ENCODE data around the gene MRPS10.
"Not testable (repeated sequence)": the region's sequence is repeated elsewhere in the genome, so short reads cannot be mapped to it uniquely, and the experiment has no call there.

MRPS10 gene

DNA sequence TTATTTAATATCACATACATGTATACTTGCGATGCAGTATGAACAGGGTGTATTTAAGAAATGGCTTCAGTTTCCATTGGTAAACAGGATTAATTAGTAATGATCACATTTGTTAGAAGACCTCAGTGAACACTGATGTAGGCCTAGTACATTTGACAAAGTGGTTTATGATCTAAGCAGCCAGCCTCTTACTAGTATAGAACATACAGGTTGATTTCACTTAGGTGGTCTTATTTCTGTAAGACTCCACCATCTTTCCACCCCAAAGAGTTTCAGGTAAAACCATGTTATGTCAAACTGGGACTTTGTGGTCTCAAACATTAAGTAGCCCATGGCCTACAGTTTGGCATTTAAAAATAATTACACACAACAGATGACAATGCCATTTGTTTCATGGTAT lies 20.2 kb upstream of the MRPS10 start:
- DNase-seq (ENCODE audit: low read depth), result no peak

DNA sequence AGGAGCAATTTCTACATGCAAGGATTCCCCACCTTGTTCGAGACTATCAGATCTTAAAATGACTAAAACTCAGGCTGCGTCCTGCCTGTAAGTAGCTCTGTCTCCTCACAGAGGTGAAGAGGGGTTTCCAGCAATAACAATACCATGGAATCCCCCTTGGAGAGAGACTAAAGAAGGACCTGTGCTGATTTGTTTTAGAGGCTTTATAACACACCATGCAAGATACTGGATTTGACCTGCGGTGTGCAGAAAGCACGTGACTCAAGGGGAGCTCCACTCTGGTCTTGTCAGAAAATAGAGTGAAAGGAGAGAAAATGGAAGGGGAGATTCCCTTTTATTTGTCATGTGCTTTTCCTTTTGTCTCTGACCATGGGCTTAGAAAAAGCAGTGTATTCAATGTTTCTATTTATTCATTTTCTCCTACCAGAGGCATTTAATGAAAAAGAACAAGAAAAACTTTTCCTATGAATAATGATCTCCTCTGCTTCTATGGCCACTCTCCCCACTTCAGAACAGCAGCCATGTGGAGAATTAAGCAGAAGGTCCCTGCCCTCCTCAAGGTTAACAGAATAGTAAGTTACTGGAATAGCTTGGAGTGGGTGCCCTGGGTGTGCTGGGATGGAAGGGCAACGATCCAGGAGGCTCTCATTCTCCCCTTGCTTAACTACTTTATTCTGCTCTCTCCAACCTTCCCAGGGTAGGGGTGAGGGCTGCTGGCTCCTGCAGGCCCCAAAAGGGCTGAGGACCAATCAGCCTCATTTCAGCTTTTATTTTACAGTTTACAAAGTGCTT lies 19.2 kb upstream of the MRPS10 start:
- no peak for DNase-seq (ENCODE audit: low read depth)

DNA sequence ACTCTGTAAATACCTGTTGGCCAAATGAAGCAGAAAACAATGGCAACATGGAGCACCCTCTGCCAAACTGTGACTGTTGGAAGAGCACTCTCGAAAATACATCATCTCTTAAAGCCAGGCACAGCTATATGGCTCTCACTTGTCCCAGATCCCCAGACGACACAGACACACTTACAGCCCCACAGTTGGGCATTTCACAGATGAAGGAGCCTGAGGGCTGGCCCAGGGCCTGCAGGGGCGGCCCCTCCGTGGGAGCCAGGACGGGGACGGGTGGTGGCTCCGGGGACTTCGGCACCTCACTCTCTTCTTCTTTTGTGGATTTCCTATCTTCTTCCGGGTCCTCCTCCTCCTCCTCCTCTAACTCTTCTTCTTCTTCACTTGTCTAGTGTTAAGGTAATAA lies 18.4 kb upstream of the MRPS10 start:
- no peak for DNase-seq (ENCODE audit: low read depth)

DNA sequence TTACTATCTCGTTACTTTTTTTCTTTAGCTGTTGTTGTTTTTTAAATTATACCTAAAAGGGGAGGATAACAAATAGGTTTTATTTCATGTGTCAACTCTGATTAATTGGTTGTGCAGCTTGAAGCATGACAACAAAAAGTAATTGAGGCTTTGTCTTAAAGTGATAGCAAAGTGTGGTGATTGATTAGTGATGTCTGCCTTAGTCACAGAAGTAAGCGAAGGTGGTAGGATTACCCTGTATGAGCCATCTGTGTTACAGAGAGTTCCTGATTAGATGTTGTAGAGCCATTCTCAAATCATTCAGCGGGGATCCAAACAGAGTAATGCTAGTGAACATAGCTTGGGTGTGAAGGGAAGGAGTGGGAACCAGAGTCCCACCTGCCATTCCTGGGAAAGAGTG lies 14.4 kb upstream of the MRPS10 start:
- DNase-seq (ENCODE audit: low read depth), result no peak

DNA sequence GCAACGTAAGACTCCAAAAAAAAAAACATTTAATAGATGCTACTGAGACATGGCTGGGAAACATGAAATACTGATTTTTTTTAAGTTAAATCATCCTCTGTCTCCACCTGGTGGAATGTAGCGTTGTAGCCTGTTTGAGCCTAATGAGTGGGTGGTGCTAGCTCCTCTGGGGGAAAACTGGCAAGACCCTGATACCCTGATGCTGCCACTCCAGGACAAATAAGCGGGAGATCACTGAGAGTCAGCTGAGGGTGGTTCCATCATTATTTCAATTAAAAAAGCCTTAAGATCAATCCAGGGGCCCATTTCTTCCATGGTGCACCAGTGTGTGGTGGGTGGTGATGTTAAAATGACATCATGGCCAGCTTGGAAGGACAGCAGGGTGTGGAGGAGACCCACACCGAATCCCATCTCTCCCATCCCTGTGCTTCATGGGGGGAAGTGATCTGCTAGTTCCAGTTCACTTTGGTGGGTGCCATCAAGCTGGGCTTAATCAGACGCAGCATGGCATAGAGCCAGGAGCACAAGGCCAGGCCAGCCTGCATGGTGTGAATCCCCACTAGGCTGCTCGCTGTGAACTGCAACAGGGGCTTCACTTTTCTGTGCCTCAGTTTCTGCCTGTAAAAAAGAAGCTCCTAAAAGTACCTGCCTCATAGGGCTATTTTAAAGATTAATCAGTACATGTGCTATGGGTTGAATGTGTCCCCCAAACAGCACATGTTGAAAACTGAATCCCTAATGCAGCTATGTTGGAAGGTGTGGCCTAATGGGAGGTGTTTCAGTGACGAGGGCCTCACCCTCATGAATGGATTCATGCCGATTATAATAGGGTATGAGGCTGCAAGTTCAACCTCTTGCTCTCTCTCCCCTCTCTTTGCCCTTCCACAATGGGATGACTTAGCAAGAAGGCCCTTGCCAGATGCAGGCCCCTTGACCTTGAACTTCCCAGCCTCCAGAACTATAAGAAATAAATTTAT lies 13.0 kb upstream of the MRPS10 start:
- DNase-seq (ENCODE audit: low read depth), result no peak

DNA sequence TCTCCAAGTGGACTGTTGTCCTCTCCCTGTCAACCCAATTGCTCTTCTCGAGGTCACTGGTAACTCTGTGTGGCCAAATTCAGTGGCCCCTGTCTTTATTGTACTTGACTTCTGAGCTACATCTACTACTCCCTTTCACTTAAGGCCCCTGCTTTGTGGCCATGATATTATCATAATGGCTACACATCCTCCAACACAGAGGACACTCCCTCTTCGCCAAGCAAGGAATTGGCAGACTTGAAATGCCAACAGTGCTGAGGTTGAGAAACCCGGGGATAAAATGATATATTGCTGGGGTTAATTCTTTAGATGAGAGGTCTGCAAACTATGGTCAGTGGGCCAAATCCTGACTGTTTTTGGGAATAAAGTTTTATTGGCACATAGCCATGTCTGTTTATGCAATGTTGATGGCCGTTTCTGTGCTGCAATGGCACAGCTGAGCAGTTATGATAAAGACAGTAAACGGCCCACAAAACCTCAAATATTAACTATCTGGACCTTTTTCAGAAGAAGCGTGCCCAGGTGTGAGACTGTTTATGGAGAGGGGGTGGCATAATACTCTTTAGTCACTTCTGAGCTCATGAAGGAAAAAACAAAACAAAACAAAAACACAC lies 12.0 kb upstream of the MRPS10 start:
- no peak for DNase-seq (ENCODE audit: low read depth)

DNA sequence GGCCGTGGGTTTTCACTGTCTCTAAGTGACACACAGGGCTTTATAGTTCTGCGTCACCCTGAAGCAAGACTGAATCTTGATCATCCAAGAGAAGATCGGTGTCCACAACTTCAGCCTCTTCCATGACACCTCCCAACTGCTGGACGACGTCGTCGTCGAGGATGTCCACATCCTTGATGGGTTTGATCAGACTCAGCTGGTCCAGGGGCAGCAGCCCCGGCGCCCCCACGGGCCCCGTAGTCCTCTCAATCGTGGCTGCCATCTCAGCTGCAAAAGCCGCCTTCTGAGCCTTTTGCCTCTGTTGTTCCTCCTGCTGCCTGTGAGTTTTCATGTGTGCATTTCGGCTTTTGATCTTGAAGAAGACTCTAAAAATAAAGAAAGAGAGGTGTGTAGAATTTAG lies 10.6 kb upstream of the MRPS10 start:
- DNase-seq (ENCODE audit: low read depth), result no peak

DNA sequence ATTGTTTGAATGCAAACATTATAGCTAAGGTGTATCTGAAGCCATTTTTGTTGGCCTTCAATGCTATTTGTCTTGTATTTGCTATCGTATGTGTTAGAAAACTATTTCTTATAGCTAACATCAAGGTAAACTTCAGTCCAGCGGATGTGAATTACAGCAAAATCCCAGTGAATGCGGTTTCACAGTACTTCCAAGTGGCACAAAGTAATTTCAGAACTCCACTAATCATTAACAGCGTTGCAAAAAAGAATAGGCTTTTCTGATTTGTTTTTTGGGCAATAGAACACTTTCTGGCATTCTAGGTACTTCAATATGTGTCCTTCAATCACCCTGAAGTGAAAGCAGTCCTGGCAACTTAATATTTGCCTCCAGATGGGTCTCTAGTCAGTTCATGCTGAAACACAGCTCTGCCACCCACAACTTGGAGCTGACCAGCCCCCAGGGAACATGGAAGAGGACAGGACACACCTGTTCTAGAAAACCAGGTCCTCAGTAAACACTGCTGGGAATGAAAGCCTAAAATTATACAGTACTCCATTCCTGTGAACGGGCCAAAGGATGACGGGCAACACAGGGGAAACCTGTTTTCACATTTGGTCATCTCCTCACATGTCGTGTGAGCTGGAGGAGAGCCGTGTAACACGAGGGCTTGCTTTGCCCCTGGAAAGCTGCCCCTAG lies 9.7 kb upstream of the MRPS10 start:
- no peak for DNase-seq (ENCODE audit: low read depth)

DNA sequence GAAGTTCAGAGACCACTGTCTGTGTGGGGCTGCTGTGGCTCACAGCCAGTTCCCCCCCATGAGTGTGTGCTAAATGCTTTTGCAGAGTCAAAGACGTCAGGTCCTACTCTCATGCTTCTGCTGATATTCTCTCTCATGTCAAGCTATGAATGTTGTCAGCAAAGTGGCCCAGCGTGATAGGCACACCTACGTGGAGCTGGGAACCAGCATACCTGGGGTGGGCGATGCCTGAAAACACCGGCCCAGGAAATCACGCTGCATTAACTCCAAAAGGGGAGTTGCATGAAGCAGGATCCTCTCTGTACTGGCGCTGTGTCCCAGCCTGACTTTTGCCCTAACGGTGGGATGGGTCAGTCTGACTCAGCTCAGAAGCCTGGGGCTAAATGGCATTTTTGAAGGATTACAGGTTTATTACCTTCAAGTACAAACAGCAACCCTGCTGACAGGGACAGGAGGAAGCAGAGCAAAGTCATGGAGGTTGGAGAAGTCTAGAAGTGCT lies 9.0 kb upstream of the MRPS10 start:
- no peak for DNase-seq (ENCODE audit: low read depth)

DNA sequence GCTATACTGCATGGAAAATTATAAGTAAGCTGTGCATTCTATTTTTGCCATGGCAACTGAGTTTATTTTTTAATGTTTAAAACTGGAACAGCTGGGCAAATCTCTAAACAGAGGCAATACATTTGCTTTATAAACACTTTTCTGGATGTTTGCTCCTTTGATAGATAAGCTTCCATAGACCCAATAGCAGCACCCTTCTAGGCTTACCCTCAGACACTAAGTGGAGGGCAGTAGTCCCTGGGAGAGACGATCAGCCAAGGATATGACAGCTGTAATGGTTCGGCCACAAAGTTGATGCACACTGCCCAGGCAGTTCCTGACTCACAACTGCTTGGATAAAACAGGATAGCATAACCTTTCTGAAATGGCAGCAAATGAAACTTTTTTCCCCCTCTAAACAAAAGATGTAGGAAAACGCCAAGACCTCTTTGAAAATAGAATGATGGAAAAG lies 8.5 kb upstream of the MRPS10 start:
- no peak for DNase-seq (ENCODE audit: low read depth)

DNA sequence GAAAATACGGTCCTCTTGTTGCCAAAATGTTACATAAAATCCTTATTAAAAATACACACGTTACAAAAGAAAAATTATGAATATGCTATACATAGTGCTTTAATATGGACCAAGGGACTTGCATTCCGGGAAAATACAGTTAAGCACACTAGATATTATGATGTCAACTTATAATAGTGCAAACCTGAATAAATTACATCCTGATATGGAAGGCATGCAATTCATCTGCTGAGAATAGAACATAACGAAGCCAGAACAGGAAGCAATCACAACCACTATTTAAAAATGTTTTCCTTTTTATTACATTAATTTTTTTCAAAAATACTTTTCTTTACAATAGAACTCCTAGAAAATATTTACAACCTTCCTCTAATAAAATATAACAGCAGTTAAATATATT lies 7.8 kb upstream of the MRPS10 start:
- DNase-seq (ENCODE audit: low read depth), result no peak

DNA sequence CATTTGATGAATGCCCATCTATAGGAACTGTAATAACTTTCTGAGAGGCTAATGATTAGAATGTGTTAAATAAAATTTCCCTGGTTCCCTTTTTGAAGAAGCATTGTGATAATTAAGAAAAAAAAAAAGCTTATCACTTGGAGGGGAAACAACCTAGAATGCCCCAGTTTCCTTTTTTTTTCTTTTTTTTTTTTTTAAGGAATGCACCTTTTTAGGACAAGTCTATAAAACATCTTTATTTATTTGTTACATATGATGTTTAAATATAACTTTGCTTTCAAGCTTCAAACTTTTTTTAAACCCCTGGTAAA lies 7.3 kb upstream of the MRPS10 start:
- DNase-seq (ENCODE audit: low read depth), result no peak

DNA sequence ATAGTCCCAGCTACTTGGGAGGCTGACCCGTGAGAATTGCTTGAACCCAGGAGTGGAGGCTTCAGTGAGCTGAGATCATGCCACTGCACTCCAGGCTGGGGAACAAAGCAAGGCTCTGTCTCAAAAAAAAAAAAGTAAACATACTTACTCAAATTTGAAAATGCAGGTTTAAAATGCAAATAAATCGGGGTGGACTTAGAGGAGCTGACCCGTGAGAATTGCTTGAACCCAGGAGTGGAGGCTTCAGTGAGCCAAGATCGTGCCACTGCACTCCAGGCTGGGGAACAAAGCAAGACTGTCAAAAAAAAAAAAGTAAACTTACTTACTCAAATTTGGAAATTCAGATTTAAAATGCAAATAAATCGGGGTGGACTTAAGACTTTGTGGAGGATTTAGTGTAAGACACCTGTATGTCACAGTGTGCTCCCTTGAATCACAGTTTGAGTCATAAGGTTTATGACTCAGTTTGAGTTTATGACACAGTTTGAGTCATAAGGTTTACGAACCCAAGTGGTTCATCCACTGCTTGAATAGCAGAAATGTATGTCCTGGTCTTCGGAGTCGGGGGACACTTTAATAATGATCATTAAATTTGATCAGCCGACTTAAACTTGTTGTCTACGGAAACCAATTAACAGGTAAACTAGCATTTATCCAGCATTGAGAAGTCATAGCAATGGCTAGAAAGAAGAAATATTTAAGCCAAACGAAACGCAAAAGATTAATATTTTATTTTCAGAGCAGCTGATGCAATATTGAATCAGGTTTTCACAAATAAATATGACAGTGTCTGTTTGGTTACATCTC lies 6.8 kb upstream of the MRPS10 start:
- DNase-seq (ENCODE audit: low read depth), result peak; percentile 84

DNA sequence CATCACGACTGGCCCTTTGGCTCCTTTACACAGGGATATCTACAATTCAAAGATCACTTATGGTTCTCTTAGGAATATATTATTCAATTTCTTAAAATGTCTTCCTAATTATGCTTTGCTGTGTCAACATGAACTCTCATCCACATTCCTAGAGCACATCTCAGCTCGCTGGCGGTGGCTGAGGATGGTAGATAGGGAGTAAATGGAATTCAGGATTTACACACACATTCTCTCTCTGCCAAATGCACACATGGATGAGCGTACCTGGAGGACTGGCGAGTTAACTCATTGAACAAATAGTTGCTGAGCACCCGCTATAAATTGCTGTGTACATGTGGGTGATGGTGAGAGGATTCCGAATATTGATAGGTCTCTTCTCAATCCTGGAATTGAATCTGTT lies 4.8 kb upstream of the MRPS10 start:
- DNase-seq (ENCODE audit: low read depth), result no peak

DNA sequence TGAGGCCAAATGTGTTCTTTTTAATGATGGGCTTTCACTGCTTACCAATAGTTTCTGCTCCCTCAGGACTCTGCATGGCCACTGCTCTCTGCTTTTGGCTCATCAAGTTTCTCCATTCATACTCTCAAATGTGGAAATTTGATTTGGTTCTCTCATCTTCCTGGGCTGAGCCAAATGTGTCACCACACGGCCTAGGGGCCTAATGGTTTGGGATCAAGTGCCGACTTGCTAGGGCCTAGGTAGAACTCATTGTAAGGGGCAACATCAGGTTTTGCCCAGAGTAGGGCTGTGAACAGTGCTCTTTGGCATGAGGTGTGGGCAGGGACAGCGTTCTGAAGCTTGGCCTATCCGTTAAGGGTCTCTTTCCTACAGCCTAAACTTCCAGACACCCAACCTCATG lies 3.9 kb upstream of the MRPS10 start:
- no peak for DNase-seq (ENCODE audit: low read depth)

DNA sequence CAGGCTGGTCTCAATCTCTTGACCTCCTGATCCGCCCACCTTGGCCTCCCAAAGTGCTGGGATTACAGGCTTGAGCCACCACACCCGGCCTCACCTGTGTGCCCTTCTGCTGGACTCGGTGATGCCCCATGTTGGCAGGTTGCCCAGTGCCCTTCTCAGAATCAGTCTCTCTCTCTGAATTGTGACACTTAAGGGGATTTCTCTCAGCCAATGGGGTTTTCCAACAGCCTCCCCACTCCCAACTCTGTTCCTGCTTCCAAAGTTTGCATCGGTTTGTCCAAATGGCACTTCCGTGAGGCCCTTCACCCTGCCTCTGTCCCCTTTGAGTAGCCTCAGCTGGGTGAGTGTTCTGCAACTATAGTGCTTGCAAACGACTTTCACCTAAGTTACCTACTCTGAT lies 3.1 kb upstream of the MRPS10 start:
- no peak for DNase-seq (ENCODE audit: low read depth)

DNA sequence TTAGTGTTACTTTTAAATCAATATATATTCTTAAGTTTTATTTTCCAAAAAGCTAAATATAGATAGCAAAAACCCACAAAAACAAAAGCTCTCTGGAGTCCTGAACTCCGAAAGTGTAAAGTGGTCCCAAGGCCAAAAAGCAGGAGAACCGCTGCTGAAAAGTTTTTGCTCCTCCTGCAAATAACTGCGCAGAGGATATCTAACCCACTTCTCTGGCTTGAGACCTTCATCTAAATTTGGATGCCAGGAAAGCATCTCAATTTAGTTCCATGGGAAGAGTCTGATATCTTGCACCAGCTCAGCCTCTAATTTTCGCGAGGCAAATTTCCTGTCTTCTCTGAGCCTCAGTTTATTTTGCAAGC lies 523 bp downstream of the MRPS10 start:
- no peak for DNase-seq (ENCODE audit: low read depth)

DNA sequence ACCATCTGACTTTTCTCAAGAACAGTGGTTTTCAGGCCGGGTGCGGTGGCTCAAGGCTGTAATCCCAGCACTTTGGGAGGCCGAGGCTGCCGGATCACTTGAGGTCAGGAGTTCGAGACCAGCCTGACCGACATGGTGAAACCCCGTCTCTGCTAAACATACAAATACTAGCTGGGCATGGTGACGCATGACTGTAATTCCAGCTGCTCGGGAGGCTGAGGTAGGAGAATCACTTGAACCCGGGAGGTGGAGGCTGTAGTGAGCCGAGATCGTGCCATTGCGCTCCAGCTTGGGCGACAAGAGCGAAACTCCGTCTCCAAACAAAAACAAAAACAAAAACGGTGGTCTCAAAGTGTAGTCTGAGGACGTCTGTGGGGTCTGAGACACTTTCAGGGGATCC lies 1.2 kb downstream of the MRPS10 start:
- not testable (repeated sequence) for DNase-seq (ENCODE audit: low read depth)

DNA sequence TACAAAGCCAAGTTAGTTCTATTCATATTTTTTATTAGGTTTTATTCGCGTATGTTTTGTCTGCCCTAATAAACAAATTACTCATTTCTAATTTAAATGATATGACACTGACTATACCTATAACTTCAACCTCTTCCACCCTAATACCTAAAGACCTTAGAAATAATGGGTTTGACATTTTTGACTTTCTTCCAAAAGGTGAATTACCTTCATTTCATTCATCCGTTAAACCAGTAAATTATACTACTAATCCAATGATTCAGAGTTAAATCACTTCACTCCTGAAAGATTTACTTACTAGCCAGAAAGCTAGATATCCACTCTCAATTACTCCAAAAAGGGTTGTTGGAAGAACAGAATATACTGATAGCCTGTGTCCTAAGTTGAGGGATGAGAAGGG lies 5.2 kb downstream of the MRPS10 start:
- DNase-seq (ENCODE audit: low read depth), result no peak

DNA sequence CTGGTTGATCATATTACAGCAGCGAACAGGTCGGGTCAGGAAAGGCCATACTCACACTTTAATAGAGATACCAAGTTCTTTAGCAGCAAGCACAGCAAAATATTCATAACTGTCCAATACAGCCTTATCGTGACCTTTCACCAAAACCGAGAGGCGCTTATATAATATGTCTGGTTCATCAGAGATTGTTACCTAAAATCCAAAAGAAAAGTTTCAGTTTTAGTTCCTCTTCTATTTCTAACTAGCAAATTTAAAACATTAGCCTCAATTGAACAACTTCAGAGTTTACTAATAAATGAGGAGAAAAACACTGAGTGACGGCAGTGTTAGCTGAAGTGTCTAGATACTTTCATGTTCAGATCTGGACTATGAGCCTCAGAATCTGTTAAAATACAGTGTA lies 5.9 kb downstream of the MRPS10 start:
- DNase-seq (ENCODE audit: low read depth), result no peak

DNA sequence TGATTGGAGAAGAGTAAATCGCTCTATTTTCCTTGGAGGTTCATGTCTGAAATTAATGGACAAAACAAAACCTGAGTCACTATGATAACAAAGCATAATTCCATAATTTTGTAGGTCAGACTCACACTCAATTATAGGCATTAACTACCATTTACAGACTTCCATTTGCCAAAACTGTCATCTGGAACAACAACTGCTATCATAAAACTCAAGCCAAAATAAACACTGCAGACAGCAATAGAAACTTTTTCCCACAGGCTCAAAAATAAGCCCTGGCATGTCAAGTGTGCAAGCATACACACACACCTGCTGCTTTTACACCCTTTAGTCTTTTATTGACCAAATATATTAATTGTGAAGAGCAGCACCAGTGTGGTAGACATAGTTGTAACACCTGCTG lies 7.1 kb downstream of the MRPS10 start:
- DNase-seq (ENCODE audit: low read depth), result no peak

Measured in non-pigmented ciliary epithelial cell (primary cell).